CD4-positive, alpha-beta T cell treated with Interleukin-12 subunit alpha and Interleukin-12 subunit beta, for 1 hour (primary cell): ENCODE data around the gene U2AF1L4.

Source experiments
- DNase-seq: peaks from one replicate; pipeline ENCODE4 v3.0.0-alpha.2; 2020

Gene U2AF1L4

DNA sequence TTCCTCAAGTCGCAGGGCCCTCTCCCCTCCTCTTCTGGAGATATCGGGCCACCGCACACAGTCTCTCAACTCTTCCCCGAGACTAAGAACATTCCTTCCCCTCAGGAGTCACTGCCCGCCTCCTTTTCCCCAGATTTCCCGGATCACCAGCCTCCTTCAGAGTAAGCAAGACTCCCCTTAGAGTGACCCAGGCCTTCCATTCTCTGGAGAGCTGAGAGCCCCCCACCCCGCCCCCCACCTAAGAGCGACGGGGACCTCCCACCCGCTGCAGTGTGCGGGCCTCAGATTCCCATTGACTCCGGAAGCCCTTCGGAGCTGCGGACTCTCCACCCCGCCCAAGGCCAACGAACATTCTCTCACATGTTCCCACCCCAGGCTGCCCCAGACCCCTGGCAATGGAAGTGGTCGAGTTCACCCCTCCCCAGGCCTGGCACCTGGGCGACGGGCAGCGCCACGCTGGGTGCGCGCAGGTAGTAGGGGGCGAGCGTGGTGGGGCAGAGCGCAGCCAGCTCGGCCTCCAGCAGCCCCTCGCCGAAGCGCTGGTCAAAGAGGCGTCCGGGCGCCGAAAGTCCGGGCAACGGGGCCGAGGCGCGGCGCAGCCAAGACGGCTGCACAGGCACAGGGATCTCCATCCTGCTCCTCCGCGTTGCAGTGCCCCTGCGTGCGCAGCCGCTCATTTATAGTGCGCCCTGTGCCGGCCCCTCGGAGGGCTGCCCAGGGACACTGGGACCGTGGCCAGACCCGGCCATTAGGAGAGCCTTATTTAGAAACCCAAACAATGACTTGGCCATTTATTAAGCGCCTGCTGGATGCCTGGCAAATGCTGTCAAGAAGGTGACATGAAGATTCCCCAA, 11.4 kb upstream of the U2AF1L4 start, which contains the start of gene HSPB6:
HSPB6 (minus strand) TSS at position 653 of the 854 bp plus-strand sequence; CDS start at position 632, 21 bp downstream.
- no peak for DNase-seq

DNA sequence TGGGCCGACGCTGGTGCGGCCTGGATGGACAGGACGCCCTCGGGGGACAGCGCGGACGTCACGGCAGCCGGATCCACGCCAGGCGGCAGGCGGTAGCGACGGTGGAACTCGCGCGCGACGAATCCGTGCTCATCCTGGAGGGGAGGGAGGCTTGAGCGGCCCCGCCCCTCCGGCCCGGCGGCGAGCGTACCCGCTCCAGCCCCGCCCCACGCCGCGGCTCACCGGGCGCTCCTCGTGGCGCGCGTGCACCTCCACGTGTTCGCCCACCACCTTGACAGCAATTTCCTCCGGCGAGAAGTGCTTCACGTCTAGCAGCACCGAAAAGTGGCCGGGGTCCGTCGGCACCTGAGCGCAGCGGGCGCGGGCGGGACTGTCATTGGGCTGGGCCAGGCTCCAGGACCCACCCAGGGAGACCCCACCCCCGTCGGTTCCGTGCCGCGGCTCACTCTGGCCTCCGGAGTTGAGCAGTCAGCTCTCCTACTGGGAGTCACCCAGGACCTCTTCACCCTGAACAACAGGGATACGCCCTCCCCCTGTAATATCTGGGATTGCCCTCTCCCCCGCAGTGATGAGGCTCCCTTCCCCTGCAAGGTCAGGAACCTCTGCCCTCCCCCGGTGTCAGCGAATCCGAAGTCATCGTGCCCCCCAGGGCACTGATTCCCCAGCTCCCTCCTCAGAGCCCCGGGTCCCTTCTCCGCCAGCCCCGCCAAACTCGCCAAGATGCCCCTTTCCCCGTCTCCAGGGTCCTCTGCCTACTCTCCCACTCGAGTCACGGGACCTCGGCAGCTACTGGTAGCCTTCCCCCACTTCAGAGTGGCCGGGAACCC, 10.5 kb upstream of the U2AF1L4 start:
- peak; percentile 74 for DNase-seq

DNA sequence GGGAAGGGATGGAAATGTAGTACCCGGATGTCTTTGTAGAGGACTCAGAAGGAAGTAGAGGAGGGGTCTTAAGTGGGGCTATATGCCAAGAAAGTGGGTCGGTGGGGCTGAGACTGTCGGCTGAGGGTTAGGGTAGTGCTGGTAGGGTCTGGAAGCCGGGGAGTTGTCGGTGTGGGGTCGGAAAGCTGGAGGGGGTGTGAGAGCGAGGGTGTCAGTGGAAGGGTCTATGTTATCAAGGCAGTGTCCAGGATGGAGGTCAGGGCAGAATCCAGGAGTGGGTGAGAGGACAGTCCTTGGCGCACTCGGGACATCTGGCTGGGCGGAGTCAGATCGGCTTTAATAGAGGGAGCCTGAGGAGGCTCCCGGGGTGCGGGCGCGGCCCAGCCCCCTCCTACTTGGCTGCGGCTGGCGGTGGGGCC, 9.9 kb upstream of the U2AF1L4 start:
- DNase-seq = no peak

DNA sequence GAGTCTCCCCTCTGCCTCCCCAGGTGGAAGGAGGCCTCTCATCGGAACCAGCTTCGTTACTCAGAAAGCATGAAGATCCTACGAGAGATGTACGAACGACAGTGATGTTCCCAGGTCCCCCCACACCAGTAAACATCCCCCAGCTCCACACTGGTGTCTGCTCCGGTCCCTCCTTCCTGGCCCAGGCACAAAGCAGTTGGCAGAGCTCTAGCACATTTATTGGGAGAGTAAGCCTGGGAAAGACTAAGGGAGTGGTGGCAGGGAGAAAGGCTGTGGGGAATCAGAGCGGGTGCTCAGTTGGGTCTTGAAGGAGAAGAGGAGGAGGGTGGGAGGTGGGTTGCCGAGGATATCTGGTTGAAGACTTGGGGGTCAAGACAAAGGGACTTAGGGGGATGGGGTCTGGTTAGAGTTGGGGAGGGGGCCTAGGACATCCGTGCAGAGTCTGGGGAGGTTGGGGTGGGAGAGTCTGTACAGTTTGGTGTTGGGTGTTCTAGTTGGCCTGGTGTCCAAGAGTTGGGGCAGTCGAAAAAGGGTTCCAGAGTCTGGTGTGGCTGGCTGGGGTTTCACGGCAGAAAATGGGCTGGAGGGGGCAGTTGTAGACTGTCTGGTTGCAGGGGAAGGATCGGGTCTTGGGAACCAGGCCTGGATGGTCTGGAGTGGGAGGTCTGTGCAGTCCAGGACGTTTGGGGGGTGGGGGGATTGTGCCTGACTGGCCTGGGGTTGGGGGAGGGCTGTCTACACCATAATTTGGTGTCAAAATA, 9.3 kb upstream of the U2AF1L4 start:
- no peak for DNase-seq

DNA sequence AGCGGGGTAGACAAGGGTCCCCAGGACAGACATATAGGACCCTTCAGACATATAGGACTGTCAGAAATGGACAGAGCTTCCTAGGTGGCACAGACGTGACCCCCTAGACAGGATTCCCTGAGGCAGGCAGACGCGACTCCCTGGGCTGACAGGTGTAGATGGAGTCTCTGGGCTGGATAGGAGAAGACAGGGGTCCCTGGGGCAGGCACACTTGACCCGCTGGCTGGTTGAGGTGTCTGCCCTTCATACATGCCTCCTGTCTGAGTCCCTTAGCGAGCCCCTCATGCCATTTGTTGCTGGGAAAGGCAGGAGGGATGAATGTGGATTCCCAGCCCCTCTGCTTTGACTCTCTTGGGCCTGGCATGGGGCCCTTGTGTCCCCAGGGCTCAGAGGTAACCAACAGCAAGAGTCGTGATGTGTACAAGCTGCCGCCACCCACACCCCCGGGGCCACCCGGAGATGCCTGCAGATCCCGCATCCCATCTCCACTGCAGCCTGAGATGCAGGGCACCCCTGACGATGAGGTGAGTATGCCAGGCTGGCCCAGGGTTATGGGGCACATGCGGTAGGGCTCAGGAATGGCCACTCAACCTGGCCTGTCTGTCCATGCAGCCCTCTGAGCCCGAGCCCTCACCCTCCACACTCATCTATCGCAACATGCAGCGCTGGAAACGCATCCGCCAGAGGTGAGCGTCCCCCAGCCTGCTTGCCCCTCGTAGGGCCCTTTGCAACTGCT, 8.6 kb upstream of the U2AF1L4 start:
- DNase-seq = no peak

DNA sequence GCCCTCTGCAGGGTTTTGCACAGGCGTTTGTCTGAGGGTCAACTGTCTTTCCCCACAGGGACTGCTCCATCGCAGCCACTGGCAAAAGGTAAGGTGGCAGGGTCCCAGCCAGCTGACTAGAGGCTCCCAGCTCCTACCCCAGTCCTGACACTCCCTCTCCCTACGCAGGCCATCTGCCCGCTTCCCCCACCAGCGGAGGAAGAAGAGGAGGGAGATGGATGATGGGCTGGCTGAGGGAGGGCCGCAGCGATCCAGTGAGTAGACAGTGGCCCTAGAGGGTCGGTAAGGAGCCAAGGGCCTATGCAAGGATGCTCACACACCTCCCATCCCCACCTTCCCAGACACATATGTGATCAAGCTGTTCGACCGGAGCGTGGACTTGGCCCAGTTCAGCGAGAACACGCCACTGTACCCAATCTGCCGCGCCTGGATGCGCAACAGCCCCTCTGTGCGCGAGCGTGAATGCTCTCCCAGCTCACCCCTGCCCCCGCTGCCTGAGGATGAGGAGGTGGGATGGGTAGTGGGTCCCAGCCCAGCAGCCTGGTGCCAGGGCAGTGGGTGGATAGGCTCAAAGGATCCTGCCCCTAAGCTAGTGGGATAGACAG, 7.6 kb upstream of the U2AF1L4 start:
- DNase-seq = no peak

DNA sequence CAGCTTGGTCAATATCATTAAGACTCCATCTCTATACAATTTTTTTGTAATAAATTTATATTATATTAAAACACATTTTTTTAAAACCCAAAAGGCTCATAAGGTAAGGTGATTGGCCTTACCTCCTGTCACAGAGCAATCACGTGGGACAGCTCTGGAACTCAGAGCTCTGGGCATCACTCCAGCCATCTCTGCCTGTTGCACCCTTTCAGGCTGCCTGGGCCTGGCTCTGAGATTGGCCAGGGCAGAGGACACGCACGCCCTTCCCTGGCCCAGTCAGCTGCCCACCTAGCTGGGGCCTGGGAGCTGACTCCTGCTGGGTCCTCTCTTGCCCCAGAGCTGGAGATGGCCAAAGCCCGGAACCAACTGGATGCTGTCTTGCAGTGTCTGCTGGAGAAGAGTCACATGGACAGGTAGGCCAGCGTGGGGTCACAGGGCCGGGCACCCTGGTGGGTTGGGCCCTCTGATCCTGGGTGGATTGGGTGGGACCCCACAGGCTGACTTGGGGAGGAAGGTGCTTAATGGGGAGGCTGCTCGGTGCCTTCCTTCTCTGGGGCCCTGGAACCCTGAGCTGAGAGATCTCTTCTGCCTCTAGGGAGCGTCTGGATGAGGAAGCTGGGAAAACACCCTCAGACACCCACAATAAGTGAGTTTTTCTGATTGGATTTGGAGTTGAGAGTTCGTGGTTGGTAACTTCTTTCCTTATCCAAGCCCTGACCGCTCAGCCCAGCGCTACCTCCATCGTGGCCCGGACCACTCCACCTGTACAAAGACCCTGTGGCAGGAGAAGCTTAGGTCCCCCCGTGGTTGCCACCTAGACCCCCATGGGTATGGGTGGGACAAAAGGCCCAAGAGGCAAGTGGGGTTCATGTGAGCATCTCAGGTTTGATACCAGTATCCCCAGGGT, 6.9 kb upstream of the U2AF1L4 start:
- DNase-seq = no peak

DNA sequence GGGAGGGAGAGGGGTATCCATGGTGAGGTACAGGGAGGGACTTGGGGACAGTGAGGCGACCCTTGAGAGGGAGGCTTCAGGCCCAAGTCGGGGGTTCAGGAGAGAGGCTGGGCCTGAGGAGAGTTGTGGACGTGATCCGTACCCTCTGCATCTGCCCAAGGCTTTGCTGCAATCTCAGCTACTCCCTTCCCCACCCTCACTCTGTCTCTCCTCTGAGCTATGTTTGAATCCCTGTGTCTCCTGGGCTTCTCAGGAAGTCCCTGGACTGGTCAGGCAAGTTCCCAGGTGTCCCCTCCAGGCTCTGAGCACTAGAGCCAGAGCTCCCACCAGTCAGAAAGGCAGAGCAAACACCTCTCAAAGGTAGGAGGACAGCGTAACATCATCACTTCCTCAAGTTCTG, 4.9 kb upstream of the U2AF1L4 start:
- no peak for DNase-seq

DNA sequence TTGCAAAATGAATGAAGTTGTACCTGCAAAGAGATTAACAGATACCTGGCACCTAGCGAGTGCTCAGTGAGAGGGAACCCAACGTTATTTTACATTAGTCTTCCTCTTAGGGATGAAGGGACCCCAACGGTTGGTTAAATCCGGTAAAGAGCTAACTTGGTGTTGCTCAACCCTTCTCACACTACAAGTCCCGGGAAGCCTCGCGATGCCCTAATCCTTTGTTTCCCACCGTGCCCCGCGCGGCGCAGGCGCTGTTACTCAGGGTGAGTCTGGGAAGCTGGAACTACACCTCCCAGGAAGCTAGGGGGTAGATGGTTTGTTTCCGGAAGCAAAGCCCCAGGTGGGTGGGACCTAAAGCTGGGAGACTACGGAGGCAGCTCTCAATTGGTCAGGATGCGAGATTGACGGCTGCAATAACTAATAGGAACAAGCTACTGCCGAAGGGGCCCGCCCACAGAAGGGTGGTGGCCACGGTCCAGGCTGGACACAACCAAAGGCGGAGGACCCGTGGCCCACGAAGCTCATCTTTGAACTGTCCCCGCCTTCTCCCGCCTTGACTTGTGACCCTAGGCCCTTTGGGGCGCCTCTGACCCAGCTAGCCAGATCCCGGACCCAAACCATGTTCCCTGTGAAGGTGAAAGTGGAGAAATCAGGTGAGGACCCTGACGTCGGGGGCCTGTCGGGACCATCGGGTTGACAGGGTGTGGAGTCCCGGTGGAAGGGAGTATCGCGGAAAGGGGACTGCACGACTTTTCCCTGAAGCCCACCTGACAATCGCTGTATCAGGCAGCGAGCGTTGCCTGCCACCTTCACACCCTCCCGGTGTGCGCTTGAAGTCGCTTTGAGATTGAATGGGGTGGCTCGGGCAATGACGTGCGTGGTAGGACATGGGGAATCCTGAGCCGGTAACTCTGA, 3.1 kb upstream of the U2AF1L4 start, which contains the start of gene LIN37:
LIN37 (plus strand) TSS at position 471 of the 915 bp plus-strand sequence; CDS start at position 620, 149 bp downstream.
- peak; percentile 99 for DNase-seq

DNA sequence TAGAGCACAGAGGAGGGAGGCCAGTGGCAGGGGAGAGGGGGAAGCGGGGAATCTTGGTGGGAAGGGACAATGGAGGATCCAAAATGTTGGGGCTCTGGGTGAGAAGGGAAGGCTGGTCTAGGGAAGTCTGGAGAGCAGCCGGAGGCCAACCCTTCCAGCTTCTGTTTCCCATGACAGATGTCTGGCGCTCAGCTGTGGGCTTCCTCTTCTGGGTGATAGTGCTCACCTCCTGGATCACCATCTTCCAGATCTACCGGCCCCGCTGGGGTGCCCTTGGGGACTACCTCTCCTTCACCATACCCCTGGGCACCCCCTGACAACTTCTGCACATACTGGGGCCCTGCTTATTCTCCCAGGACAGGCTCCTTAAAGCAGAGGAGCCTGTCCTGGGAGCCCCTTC, 1.3 kb upstream of the U2AF1L4 start:
- no peak for DNase-seq

DNA sequence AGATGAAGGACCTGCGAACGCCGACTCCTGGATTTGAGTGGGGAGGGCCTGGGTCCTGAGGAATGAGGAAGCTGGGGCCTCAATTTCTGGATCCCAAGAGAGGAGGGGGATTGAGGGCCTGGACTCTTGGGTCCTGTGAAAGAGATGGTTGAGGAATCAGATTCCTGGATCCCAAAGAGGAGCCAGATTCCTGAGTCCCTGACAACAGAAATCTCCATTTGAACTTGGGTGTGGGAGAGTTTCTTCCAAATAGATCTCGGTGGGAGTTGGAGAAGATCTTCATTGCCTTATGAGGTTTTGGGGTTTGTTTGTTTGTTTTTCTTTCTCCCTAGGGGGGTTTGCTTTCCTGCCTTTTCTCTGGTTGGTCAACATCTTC, 857 bp upstream of the U2AF1L4 start:
- no peak for DNase-seq

DNA sequence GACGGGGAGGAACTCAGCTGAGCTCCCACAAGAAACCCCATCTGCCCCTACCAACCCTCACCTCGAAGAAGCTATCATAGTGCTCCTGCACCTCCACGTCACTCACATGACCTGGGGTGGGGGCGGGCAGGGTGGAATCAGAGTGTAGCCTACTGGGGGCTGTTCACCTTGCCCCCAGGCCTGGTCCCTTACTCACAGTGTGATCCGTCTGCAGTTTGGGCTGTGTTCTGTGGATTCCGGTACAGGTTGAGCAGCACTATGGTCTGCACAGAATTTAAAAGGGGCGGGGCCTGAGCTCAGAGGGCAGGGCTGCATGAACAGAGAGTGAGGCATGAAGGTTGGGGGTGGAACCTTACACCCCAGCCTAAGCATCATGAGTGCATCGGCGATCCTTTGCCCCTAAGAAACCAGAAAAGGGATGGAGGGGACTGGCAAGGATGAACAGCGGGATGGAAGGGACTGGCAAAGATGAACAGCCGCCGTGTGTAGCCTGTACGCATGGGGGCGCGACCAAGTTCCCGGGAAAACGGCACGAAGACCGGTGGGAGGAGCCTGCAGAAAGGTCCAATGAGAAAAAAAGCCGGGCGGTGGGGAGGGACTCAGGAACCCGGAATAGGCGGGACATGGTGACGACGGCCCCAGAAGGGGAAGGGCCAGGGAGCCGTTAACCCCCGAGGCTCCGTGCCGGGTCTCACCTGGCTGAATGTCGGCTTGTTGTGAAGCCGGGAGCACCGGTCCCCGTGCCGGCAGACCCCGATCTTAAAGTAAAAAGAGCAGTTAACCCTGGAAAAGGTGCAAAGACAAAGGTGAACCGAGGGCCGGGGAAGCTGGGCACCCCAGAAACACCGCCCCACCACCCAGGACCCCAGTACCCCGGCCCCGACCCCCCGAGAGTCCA, 539 bp downstream of the U2AF1L4 start:
- peak; percentile 96 for DNase-seq

DNA sequence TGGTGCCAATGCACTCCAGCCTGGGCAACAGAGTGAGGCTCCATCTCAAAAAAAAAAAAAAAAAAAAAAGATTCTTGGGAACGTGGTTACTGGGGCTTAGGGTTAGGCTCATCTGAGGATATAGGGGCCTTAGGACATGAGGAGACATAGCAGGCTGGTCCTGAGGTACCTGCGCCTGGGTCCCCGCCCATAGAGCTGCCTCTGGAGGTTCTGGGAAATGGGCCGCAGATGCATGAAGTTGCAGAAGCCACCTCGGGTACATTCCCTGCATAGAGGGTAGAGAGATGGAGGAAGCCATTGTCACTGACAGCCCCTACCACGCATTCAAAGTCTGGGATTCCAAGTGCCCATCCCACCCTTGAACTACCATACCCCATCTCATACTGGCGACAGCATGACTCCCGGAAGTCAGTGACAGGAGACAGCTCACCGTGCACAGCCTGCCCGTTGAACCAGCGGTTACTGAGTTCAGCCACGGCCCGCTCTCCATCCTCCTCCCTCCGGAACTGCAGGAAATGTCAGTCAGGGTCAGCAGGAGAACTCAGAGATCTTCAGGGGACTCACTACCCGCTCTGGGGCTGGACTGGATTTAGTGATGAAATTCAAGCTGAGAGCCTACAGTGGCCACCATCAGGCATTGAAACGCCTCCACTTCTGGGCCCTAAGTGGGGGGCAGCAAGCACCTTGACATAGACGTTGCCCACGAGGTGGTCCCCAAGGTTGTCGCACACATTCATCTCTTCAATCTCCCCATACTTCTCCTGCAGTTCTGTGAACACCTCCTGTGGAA, 1.4 kb downstream of the U2AF1L4 start:
- no peak for DNase-seq

DNA sequence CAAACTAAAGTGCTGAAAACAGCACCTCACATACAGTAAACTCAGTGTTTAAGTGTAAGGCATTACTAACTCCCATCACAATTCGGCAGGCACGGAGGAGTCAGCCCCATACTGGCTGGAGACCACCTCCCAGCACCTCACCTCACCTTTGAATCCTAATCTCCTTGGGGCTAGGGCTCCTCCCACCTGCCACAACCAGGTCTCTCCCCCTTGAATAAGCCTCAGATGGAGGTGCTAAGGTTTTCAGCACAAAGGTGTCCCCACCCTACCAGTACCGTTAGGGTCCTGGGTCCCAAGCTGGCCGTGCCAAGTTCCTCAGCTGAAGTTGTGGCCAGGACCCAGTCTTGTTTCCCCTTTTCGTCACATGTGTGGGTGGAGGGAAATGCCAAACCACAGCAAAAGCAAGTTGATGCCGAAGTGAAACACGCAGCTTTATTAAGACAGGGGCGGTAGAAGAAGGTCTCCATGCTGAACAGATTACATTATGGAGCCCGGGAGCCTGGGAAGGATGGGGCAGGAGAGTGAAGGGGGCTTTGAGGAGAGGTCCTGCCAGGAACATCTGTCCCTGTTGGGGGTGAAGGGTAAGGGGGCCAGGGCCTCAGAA, 3.0 kb downstream of the U2AF1L4 start, which contains the start of gene IGFLR1:
IGFLR1 (minus strand) TSS at position 332 of the 604 bp plus-strand sequence. CDS start 1,272 bp downstream, outside the sequence.
- peak; percentile 78 for DNase-seq

DNA sequence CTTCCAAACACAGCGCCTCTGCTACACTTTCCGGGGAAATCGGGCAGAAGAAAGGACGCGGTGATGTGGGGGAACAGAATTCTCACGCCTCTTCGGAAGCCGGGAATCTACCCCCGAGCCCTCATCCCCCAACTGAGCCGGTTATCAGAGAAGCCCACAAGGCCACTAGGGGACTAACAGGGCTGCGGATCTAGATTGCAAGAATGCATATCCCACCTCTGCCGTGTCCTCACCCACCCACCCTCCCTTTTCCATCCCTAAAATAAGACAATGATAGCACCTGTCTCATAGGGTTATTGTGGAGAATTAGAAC, 4.1 kb downstream of the U2AF1L4 start:
- DNase-seq = no peak

DNA sequence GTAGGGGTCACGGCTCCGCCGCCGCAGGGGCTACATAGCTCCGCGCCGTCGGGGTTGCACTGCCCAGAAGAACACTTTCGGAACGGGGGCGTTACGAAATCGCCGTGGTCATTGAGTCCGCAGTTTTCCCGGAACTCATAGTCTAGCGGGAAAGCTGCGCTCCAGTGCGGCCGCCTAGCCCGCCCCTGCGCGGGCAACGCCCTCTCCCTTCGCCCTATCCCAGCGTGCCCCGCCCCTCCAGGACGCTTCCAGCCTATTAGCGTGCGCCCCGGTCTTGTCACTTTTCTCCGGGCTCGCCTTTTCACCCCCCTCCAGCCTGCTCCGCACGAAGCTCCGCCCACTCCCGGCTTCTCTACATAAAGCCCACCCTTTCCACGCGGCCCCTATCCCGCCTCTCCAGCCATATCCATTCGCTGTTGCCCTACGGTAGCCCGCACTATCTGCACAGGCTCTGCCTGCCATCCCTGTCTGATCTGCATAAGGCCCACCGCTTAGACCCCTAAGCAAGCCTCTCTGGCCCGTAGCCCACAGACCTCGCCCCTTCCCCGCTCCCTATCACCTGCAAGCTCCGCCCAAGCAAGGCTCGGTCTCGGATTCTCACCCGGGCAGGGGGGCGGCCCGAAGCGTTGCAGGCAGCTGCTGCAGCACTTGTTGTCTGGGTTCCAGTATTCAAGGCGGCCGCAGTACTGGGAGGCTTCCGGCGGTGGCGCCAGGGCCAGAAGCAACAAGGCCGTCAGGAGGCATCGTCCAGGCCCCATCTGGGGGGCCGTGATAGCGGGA, 4.6 kb downstream of the U2AF1L4 start:
- peak; percentile 94 for DNase-seq

DNA sequence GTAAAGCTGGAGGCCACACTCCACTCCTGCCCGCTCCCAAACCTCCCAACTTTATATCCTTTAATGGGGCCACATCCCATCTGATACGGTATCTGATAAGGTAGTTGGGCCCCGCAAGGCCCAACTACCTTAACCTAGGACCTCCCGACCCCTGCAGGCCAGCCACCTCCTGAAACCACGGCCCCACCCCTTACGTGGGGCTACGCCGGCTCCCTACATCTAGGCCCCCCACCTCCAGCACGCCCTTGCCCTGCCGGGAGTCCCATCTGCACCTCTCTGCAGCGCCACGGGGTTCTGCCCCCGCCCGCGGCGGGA, 5.2 kb downstream of the U2AF1L4 start:
- DNase-seq = no peak
